Activated CD4-positive, alpha-beta T cell treated with anti-CD3 and anti-CD28 coated beads, Interleukin-2, amount 10 ng/mL, durations not matched to agents 24 days and 14 days (primary cell): ENCODE results near the gene CGB2. TPM values are rescaled to one million over a fixed set of nuclear protein-coding genes. Genes with fewer than 3 reads are reported as not detected.
A peak's percentile ranks its signal among the peaks of the same experiment; 100 is the strongest.
"Not testable (repeated sequence)": the region's sequence is repeated elsewhere in the genome, so short reads cannot be mapped to it uniquely, and the experiment has no call there.

Source experiments
- DNase-seq: peaks from one replicate; pipeline ENCODE4 v3.0.0; 2022
- H3K27ac Mint-ChIP-seq: one replicate; pipeline ENCODE4 v1.8.0; 2022; ENCODE audit warnings: mild to moderate bottlenecking, mixed read lengths
- H3K27me3 Mint-ChIP-seq: one replicate; pipeline ENCODE4 v1.8.0; 2022; ENCODE audit warnings: mixed read lengths
- H3K36me3 Mint-ChIP-seq: one replicate; pipeline ENCODE4 v1.8.0; 2022; ENCODE audit warnings: low read depth, mild to moderate bottlenecking, mixed read lengths
- H3K4me1 Mint-ChIP-seq: one replicate; pipeline ENCODE4 v1.8.0; 2021; ENCODE audit warnings: mixed read lengths
- H3K4me3 Mint-ChIP-seq: one replicate; pipeline ENCODE4 v1.8.0; 2022; ENCODE audit warnings: mild to moderate bottlenecking, moderate library complexity, mixed read lengths
- H3K9me3 Mint-ChIP-seq: one replicate; pipeline ENCODE4 v1.8.0; 2021; ENCODE audit warnings: mixed read lengths
- intact Hi-C: fragments of 100-400 bp; cut with micrococcal nuclease; formaldehyde crosslinking; loops from one replicate; pipeline ENCODE4 v1.15.1; 2023
- total RNA-seq: library from RNA; stranded (reverse); gene quantifications from 2 replicates; pipeline ENCODE4 v1.2.3, GENCODE V29; 2022

The CGB2 gene
- total RNA-seq, 1 donor from 2014 or later = not detected

GRCh38 chr19:49073514-49074378 lies 42.1 kb downstream of the CGB2 start:
- Mint-ChIP-seq H3K36me3 (peaks cover 2% of the 10 kb centered on the region), H3K4me3 (peak overlapping the region; percentile 60), H3K27me3 (peaks cover 41% of the 10 kb centered on the region), H3K27ac (no peak overlapping the region), H3K9me3 (peaks cover 7% of the 10 kb centered on the region), H3K4me1 (peaks cover 6% of the 10 kb centered on the region)
- intact Hi-C loops = no loop called here
- DNase-seq = no peak

DNA sequence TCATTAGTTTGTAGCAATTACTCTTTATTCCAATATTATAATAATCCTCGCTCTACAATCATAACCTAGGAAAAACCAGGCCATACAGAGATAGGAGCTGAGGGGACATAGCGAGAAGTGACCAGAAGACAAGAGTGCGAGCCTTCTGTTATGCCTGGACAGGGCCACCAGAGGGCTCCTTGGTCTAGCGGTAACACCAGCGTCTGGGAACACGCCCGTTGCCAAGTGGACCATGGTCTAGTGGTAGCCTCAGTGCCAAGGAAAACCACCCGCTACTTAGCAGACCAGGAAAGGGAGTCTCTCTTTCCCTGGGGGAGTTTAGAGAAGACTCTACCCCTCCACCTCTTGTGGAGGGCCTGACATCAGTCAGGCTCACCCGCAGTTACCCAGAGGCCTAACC lies 43.2 kb downstream of the CGB2 start:
- H3K27me3 Mint-ChIP-seq = peaks cover 32% of the 10 kb centered on the region
- peak; percentile 73 for DNase-seq
- intact Hi-C loops = loop anchor here (5.0 kb wide), 1 partner anchor 72 kb away; no protein-coding TSS in a partner anchor
- H3K4me1 Mint-ChIP-seq, H3K27ac Mint-ChIP-seq, H3K9me3 Mint-ChIP-seq, H3K4me3 Mint-ChIP-seq, H3K36me3 Mint-ChIP-seq: not testable (repeated sequence)

DNA sequence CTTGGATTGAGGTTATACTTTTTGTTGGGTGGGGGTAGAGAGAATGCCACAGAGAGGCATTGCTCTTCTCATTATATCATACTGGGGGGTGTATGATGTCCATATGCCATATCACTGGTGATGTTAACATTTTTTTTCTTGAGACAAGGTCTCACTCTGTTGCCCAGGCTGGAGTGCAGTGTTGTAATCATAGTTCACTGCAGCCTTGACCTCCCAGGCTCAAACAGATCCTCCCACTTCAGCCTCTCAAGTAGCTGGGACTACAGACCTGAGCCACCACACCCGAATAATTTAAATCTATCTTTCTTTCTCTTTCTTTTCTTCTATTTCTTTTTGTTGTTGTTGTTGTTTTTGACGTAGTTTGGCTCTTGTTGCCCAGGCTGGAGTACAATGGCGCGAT lies 48.7 kb downstream of the CGB2 start:
- Mint-ChIP-seq H3K4me3 (no peak overlapping the region), H3K36me3 (no peaks in the 10 kb centered on the region), H3K27me3 (peaks cover 4% of the 10 kb centered on the region), H3K4me1 (peaks cover 9% of the 10 kb centered on the region), H3K27ac (no peak overlapping the region), H3K9me3 (peaks cover 4% of the 10 kb centered on the region)
- no peak for DNase-seq
- intact Hi-C loops = no loop called here

DNA sequence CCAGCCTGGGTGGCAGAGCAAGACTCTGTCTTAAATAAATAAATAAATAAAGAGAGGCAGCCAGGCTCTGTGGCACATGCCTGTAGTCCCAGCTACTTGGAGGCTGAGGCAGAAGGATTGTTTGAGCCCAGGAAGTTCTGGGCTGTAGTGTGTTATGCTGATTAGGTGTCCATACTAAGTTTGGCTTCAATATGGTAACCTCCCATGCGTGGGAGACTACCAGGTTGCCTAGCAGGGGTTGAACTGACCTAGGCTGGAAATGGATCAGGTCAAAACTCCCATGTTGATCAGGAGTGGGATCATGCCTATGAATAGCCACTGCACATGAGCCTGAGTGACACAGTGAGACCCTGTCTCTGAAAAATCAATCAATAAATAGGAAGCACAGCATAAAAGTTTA lies 49.6 kb downstream of the CGB2 start:
- intact Hi-C loops = no loop called here
- Mint-ChIP-seq H3K36me3 (peaks cover 5% of the 10 kb centered on the region), H3K4me1 (peaks cover 13% of the 10 kb centered on the region)

More for the DNA sequence above, 49.6 kb downstream of the CGB2 start:
- Mint-ChIP-seq H3K27ac (no peak overlapping the region), H3K27me3 (peaks cover 4% of the 10 kb centered on the region), H3K9me3 (peaks cover 4% of the 10 kb centered on the region), H3K4me3 (no peak overlapping the region)
- no peak for DNase-seq

Other genes starting within 250 kb of the CGB2 start
- gene BCAT2, start 220.9 kb upstream of the CGB2 start, total RNA-seq = 90.3 and 95.7 TPM in 2 replicates
- 0.44 and 0.47 TPM in 2 replicates for gene HSD17B14, start 195.4 kb upstream of the CGB2 start, total RNA-seq
- gene PLEKHA4, start 163.3 kb upstream of the CGB2 start, total RNA-seq = 1.8 and 1.9 TPM in 2 replicates
- gene PPP1R15A, start 159.5 kb upstream of the CGB2 start, total RNA-seq = 40.5 and 42.1 TPM in 2 replicates
- not detected in 2 replicates for gene TULP2, start 133.1 kb upstream of the CGB2 start, total RNA-seq
- 116 and 117 TPM in 2 replicates for gene NUCB1, start 131.6 kb upstream of the CGB2 start, total RNA-seq
- gene DHDH, start 98.2 kb upstream of the CGB2 start, total RNA-seq = 0.35 TPM in 1 of 2 replicates, not detected in the other
- 257 and 298 TPM in 2 replicates for gene BAX, start 77.0 kb upstream of the CGB2 start, total RNA-seq
- 696 and 697 TPM in 2 replicates for gene FTL, start 66.6 kb upstream of the CGB2 start, total RNA-seq
- gene GYS1, start 38.6 kb upstream of the CGB2 start, total RNA-seq = 73.8 and 77.8 TPM in 2 replicates
- 190 and 195 TPM in 2 replicates for gene RUVBL2, start 38.0 kb upstream of the CGB2 start, total RNA-seq
- not detected in 2 replicates for gene LHB, start 14.8 kb upstream of the CGB2 start, total RNA-seq
- gene CGB3, start 7.6 kb upstream of the CGB2 start, total RNA-seq = not detected in 2 replicates
- gene CGB1, start 5.0 kb downstream of the CGB2 start, total RNA-seq = not detected in 2 replicates
- not detected in 2 replicates for gene CGB5, start 12.0 kb downstream of the CGB2 start, total RNA-seq
- not detected in 2 replicates for gene CGB8, start 17.2 kb downstream of the CGB2 start, total RNA-seq
- gene CGB7, start 25.9 kb downstream of the CGB2 start, total RNA-seq = not detected in 2 replicates
- gene NTF4, start 32.9 kb downstream of the CGB2 start, total RNA-seq = not detected in 2 replicates
- gene KCNA7, start 40.8 kb downstream of the CGB2 start, total RNA-seq = not detected in 2 replicates
- 270 and 281 TPM in 2 replicates for gene SNRNP70, start 53.6 kb downstream of the CGB2 start, total RNA-seq
- gene LIN7B, start 82.5 kb downstream of the CGB2 start, total RNA-seq = 5.4 and 6.0 TPM in 2 replicates
- gene C19orf73, start 87.3 kb downstream of the CGB2 start, total RNA-seq = 2.0 and 2.5 TPM in 2 replicates
- 4.5 and 5.0 TPM in 2 replicates for gene PPFIA3, start 87.7 kb downstream of the CGB2 start, total RNA-seq
- gene HRC, start 123.5 kb downstream of the CGB2 start, total RNA-seq = not detected in 2 replicates
- 1.4 and 1.8 TPM in 2 replicates for gene TRPM4, start 125.9 kb downstream of the CGB2 start, total RNA-seq